HEK293T (cell line): ENCODE results near the gene SLC30A7.

ENCODE experiments used
- BHLHE40 ChIP-seq: fragments of 450-650 bp; IDR thresholded peaks from 2 replicates; pipeline ENCODE4 v1.6.1; 2016; ENCODE audit warnings: mild to moderate bottlenecking, moderate library complexity, borderline replicate concordance
- CTBP1 ChIP-seq: fragments of 450-650 bp; IDR thresholded peaks from 2 replicates; pipeline ENCODE4 v1.6.1; 2016; ENCODE audit warnings: borderline replicate concordance
- ELF4 ChIP-seq: fragments of 450-650 bp; IDR thresholded peaks from 2 replicates; pipeline ENCODE4 v1.6.1; 2017; ENCODE audit warnings: antibody characterized with exemption
- FOXK2 ChIP-seq: fragments of 450-650 bp; IDR thresholded peaks from 2 replicates; pipeline ENCODE4 v1.6.1; 2016; ENCODE audit warnings: mild to moderate bottlenecking
- FOXM1 ChIP-seq: fragments of 450-650 bp; IDR thresholded peaks from 2 replicates; pipeline ENCODE4 v1.6.1; 2017; ENCODE audit warnings: mild to moderate bottlenecking, borderline replicate concordance
- L3MBTL2 ChIP-seq: fragments of 450-650 bp; conservative IDR thresholded peaks from 2 replicates; pipeline ENCODE4 v1.6.1; 2016; ENCODE audit warnings: mild to moderate bottlenecking
- NFRKB ChIP-seq: fragments of 450-650 bp; IDR thresholded peaks from 2 replicates; pipeline ENCODE4 v1.6.1; 2016; ENCODE audit warnings: mild to moderate bottlenecking, moderate library complexity
- PKNOX1 ChIP-seq: fragments of 450-650 bp; IDR thresholded peaks from 2 replicates; pipeline ENCODE4 v1.6.1; 2016
- SP1 ChIP-seq: fragments of 450-650 bp; IDR thresholded peaks from 2 replicates; pipeline ENCODE4 v1.6.1; 2017
- SUZ12 ChIP-seq: fragments of 450-650 bp; IDR thresholded peaks from 2 replicates; pipeline ENCODE4 v1.6.1; 2016; ENCODE audit warnings: mild to moderate bottlenecking

- TF ChIP-seq SUZ12 (no peak), SP1 (no peak), FOXM1 (no peak), FOXK2 (no peak), PKNOX1 (no peak), BHLHE40 (no peak), ELF4 (no peak), CTBP1 (no peak), NFRKB (no peak), L3MBTL2 (no peak)
These were observed 7.9 kb downstream of the SLC30A7 start for GRCh38 chr1:100903777-100904176.
